ENCODE measurements around the gene OR56B4. TPM values are rescaled to one million over a fixed set of nuclear protein-coding genes. Genes with fewer than 3 reads are reported as not detected.

The OR56B4 gene
- total and polyA plus RNA-seq, 10 of the 15 experiments (the other 5 are each of a cell fraction or from before 2014, with no cell fraction given): not detected

GRCh38 chr11:6129011-6129410, 21.5 kb downstream of the OR56B4 start:
- no peaks in the 10 kb centered on the region for H3K9me3 ChIP-seq (replicated peaks; ENCODE audit: control insufficient read depth, insufficient read depth, low read length)
- intact Hi-C loops (cut with micrococcal nuclease; ENCODE audit: unreplicated experiment) (no loop called here), in situ Hi-C loops (cut with MboI) (no loop called here)
- SMC1A ChIA-PET (ENCODE audit: uncharacterized antibody, unreplicated experiment): no interaction called here
- no peaks in the 10 kb centered on the region for H3K4me1 ChIP-seq (ENCODE audit: control insufficient read depth, insufficient read depth, low read length)
- POLR2A ChIA-PET: no interaction called here
- no peaks in the 10 kb centered on the region for H3K79me2 ChIP-seq (ENCODE audit: control insufficient read depth, insufficient read depth, low read length)
- ATAC-seq (no peak), FAIRE-seq (no peak), DNase-seq (ENCODE audit: low read depth, low spot score) (no peak)
- H3K4me3 ChIP-seq: no peak overlapping the region
- no peaks in the 10 kb centered on the region for H3K27me3 ChIP-seq (replicated peaks in 1 of 2; ENCODE audit: control insufficient read depth in 2 of 2, insufficient read depth in 2 of 2, low read length in 1 of 2)
- 0% methylated on average over 1 of the region's 1 CpG for WGBS (ENCODE audit: insufficient coverage, insufficient replicate concordance, low lambda C conversion rate, missing lambda C conversion rate)
- H2AFZ ChIP-seq (ENCODE audit: control insufficient read depth, low read depth, low read length): no peak overlapping the region
- H4K20me1 ChIP-seq (ENCODE audit: control insufficient read depth, insufficient read depth): no peaks in the 10 kb centered on the region
- H3K9ac ChIP-seq (ENCODE audit: control insufficient read depth, insufficient read depth, low read length): no peak overlapping the region
- no peaks in the 10 kb centered on the region for H3K36me3 ChIP-seq (ENCODE audit: control insufficient read depth in 2 of 2, insufficient read depth in 2 of 2, low read length in 1 of 2)
- CTCF ChIA-PET: no interaction called here
- no peak for TF ChIP-seq ZNF217 (IDR thresholded peaks at IDR 0.05)
- no peak for TF ChIP-seq SMAD1 (IDR thresholded peaks at IDR 0.05; ENCODE audit: low read depth, partially characterized antibody)
- no peak for TF ChIP-seq EGR1 (IDR thresholded peaks at IDR 0.05; ENCODE audit: borderline replicate concordance in 1 of 2, low read depth in 2 of 2, low read length in 2 of 2)
- TF ChIP-seq NFXL1 (IDR thresholded peaks at IDR 0.05; ENCODE audit: borderline replicate concordance): no peak
- TF ChIP-seq CBX5 (IDR thresholded peaks at IDR 0.05; ENCODE audit: low read depth): no peak
- no peak for TF ChIP-seq IRF4 (IDR thresholded peaks at IDR 0.05; ENCODE audit: low read depth, low read length)
- TF ChIP-seq POLR2AphosphoS5 (IDR thresholded peaks at IDR 0.05; ENCODE audit: low read length): no peak
- TF ChIP-seq DPF2 (IDR thresholded peaks at IDR 0.05): no peak
- TF ChIP-seq PML (IDR thresholded peaks at IDR 0.05; ENCODE audit: low read length): no peak
- H3K27ac ChIP-seq (ENCODE audit: control insufficient read depth, insufficient read depth): no peak overlapping the region
- BruUV-seq (replicated peaks): no TSS peak
- H3K4me2 ChIP-seq (ENCODE audit: control insufficient read depth, insufficient read depth): no peak overlapping the region
- RAD21 ChIA-PET (ENCODE audit: unreplicated experiment): no interaction called here

GRCh38 chr11:6129635-6130034, 22.2 kb downstream of the OR56B4 start:
- SMC1A ChIA-PET (ENCODE audit: uncharacterized antibody, unreplicated experiment): no interaction called here
- FAIRE-seq (no peak), DNase-seq (ENCODE audit: low read depth, low spot score) (no peak), ATAC-seq (no peak)
- intact Hi-C loops (cut with micrococcal nuclease; ENCODE audit: unreplicated experiment) (no loop called here), in situ Hi-C loops (cut with MboI) (no loop called here)
- Histone ChIP-seq H4K20me1 (ENCODE audit: control insufficient read depth, insufficient read depth) (no peaks in the 10 kb centered on the region), H3K4me2 (ENCODE audit: control insufficient read depth, insufficient read depth) (no peak overlapping the region), H3K27ac (ENCODE audit: control insufficient read depth, insufficient read depth) (no peak overlapping the region), H3K27me3 (replicated peaks in 1 of 2; ENCODE audit: control insufficient read depth in 2 of 2, insufficient read depth in 2 of 2, low read length in 1 of 2) (no peaks in the 10 kb centered on the region), H3K79me2 (ENCODE audit: control insufficient read depth, insufficient read depth, low read length) (no peaks in the 10 kb centered on the region), H3K9me3 (replicated peaks; ENCODE audit: control insufficient read depth, insufficient read depth, low read length) (no peaks in the 10 kb centered on the region), H3K4me3 (no peak overlapping the region), H2AFZ (ENCODE audit: control insufficient read depth, low read depth, low read length) (no peak overlapping the region), H3K36me3 (ENCODE audit: control insufficient read depth in 2 of 2, insufficient read depth in 2 of 2, low read length in 1 of 2) (no peaks in the 10 kb centered on the region), H3K4me1 (ENCODE audit: control insufficient read depth, insufficient read depth, low read length) (no peaks in the 10 kb centered on the region), H3K9ac (ENCODE audit: control insufficient read depth, insufficient read depth, low read length) (no peak overlapping the region)
- CTCF ChIA-PET: no interaction called here
- WGBS (ENCODE audit: insufficient coverage, insufficient replicate concordance, low lambda C conversion rate, missing lambda C conversion rate): 25% methylated on average over 1 of the region's 1 CpG
- POLR2A ChIA-PET: no interaction called here
- BruUV-seq (replicated peaks): no TSS peak
- RAD21 ChIA-PET (ENCODE audit: unreplicated experiment): no interaction called here
- TF ChIP-seq RELA (IDR thresholded peaks at IDR 0.05; ENCODE audit: borderline replicate concordance, partially characterized antibody): no peak
- no peak for TF ChIP-seq RAD21 (IDR thresholded peaks at IDR 0.05; ENCODE audit: insufficient read depth, low read depth, low read length)
- TF ChIP-seq BCL3 (IDR thresholded peaks at IDR 0.05; ENCODE audit: borderline replicate concordance, insufficient read depth, low read depth, low read length, poor library complexity, severe bottlenecking): no peak
- no peak for TF ChIP-seq ZNF217 (IDR thresholded peaks at IDR 0.05)
- TF ChIP-seq FOXK2 (IDR thresholded peaks at IDR 0.05): no peak
- no peak for TF ChIP-seq SIN3A (IDR thresholded peaks at IDR 0.05; ENCODE audit: low read depth, low read length)
- no peak for TF ChIP-seq CREB1 (IDR thresholded peaks at IDR 0.05; ENCODE audit: low read depth)
- no peak for TF ChIP-seq DPF2 (IDR thresholded peaks at IDR 0.05)
- no peak for TF ChIP-seq E2F8 (IDR thresholded peaks at IDR 0.05; ENCODE audit: low read depth, partially characterized antibody)
